Transverse colon (tissue), 4 donors: ENCODE results near the gene NAP1L4.

ENCODE experiments used
- CTCF ChIP-seq, 5 experiments: fragments of 200-600 bp in 3 of 5; fragments of 450-650 bp in 2 of 5; sonication (generic) in 3 of 5; IDR thresholded peaks; 1 replicate in 2 of 5; 2 replicates in 3 of 5; pipeline ENCODE4 v1.5.1; 2016 to 2017; ENCODE audit warnings: antibody characterized with exemption in 5 of 5, inconsistent platforms in 3 of 5, mild to moderate bottlenecking in 2 of 5, moderate library complexity in 1 of 5
- POLR2A ChIP-seq: fragments of 450-650 bp; IDR thresholded peaks from one replicate; pipeline ENCODE4 v1.6.1; 2016; ENCODE audit warnings: antibody characterized with exemption, mild to moderate bottlenecking, moderate library complexity
- POLR2AphosphoS5 ChIP-seq, 3 donors: sonication (generic); formaldehyde crosslinking; IDR thresholded peaks; one replicate each; pipeline ENCODE4 v1.6.1; 2016; ENCODE audit warnings: antibody characterized with exemption in 3 of 3

GRCh38 chr11:2951231-2952110, 40.7 kb downstream of the NAP1L4 start:
- TF ChIP-seq CTCF (IDR thresholded peaks at IDR 0.05) (no peak), POLR2A (no peak), POLR2AphosphoS5 (IDR thresholded peaks at IDR 0.05) (no peak)
